NCI-H2081 (cell line): ENCODE data around the gene KCTD13.
"Not testable (repeated sequence)": the region's sequence is repeated elsewhere in the genome, so short reads cannot be mapped to it uniquely, and the experiment has no call there.

Source experiments
- DNase-seq, 2 experiments: peaks; one replicate each; lab custom pipeline; 2025; lab: John Stamatoyannopoulos, UW

The KCTD13 gene

DNA sequence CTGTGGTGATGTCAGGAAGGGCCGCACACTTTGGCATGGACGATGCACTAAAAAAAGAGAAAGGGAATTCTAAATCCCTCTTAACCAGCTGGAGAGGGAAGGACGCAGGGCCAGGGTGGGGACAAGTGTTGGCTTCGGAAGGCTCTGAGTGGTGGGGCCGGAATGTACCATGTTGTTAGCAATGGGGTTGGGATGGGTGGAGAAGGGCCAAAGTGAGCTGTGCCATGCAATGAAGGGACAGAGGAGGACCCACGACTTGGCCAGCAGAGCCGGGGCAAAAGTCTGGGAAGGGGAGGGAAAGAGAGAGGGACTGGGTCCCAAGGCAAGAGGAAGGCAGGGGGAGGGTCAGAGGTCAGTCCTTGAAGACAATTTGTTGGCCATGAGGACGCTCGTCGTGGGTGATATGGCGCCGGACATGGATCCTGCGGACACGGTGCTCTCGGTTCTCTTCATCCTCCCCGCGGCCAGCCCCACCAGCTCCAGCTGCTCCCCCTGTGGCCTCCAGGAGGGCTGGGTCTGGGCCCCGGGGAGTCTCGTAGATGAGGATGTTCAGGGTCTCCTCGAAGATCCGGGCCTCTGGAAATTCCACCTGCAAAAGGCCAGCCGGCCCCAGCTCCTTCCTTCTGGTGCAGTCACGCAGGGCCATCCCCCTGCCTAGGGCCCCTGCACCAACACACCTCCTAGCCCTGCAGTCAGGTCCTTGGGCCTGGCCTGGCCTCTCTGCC is 19.3 kb downstream of the KCTD13 start:
- DNase-seq: no peak

DNA sequence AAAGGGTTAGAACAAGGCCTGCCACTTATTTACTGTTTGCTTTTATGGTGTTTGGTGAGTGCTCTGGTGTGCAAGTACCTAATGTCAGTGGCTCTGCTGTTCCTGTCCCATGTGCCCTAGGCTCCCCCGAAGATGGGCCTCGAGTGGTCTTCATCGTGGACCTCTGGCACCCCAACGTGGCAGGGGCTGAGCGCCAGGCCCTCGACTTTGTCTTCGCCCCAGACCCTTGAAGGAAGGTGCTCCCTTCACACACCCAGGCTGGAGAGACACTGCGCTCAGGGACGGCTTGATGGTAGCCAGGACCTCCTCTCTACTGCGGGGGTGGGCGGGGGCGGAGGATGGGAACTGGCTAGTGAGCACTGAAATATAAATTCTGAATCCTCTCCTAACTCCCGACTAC is 20.4 kb downstream of the KCTD13 start:
- no peak for DNase-seq

DNA sequence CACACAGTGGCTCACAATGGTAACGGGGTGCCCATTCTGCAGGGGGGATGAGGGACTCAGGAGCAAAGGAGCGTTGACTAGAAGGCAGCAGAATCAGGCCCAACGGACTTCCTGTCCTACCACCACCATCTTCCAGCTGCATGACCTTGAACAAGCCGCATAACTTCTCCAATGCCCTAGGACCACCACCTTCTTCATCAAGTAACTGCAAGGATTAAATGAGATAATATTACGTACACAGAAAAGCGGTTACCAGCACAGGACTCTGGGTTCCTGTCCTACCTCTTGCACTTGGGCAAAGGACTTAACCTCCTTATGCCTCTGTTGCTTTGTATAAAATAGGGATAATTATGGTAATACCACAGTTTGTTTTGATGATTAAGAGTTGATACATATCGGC is 21.1 kb downstream of the KCTD13 start:
- DNase-seq: no peak

DNA sequence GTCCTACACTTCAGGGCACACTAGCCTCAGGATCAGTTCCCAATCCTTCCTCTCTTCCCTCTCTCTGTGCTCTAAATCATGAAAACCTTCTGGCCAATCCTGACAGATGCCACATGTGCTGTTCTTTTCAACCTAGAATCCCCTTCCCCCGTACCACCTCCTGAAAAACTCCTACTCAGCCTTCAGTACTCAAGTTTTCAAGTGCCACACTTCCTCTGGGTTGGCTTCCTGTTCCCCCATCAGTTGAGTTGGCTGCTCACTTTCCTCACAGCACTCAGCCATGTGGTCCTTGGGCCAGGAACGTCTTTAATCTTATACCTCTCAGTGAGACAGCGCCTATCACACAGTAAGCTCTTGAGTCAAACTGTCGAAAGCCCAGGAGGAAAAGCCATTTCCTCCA is 22.4 kb downstream of the KCTD13 start:
- no peak for DNase-seq

DNA sequence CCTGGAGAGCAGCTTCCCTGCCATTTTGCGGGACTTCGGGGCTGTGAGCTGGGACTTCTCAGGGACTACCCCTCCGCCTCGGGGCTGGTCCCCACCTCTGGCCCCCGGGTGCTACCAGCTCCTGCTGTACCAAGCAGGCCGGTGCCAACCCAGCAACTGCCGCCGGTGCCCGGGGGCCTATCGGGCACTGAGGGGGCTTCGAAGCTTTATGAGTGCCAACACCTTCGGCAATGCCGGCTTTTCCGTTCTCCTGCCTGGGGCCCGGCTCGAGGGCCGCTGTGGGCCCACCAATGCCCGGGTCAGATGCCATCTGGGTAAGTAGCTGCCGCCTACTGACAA is 24.4 kb downstream of the KCTD13 start:
- DNase-seq: no peak

DNA sequence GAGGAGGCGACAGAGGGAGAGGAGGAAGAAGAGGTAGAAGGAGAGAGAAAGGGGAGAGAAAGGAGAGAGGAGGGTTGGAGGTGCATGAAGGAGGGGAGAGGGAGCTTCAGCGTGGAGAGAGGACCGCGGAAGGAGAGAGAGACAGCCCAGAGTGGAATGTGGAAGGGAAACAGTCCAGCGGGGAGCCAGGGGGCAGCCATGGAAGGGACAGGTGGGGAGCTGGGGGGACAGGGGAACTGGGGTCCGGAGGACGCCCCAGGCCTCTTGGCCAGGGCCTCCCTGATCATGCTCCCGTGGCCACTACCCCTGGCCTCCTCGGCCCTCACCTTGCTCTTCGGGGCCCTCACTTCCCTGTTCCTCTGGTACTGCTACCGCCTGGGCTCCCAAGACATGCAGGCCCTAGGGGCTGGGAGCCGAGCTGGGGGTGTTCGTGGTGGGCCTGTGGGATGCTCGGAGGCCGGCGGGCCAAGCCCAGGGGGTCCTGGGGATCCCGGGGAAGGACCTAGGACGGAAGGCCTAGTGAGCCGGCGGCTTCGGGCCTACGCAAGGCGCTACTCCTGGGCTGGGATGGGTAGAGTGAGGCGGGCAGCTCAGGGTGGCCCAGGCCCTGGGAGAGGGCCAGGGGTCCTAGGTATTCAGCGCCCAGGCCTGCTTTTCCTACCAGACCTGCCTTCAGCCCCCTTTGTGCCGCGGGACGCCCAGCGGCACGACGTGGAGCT is 25.0 kb downstream of the KCTD13 start:
- DNase-seq: no peak

DNA sequence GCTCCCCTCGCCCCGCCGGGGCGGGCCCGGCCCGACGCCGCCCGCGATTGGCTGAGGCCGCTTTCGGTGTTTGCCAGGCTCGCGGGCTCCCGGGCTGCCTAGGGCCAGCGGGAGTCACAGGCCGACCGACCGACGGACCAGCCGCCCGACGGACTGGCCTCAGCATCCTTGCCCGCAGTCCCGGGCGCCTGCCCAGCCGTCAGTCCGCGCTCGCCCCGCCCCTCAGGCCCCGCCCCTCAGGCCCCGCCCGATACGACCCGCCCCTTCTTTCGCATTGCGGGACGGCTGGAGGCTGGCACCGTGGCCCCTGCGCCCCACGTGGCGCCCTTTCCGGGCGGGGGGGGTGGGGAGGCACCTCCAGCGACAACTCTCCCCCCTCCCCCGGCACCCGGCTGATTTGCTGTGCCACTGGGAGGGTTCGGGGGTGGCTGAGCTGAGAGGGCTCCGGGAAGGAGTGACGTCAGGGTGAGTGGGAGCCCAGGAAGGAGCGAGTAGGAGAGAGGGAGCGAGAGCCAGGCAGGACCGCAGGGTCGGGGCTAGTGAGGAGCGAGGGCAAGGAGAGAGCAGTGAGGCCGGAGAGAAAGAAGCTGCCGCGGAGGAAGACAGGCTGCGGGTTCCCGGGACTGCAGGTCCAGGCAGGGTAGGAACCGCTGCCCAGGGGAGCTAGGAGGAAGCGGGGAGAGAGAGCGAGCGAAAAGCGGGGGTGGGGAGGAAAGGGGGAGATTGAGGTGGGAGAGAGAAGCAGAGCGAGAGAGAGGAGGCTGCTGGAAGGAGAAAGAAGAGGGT is 25.7 kb downstream of the KCTD13 start, which contains the start of gene ASPHD1:
Gene ASPHD1 (plus strand): TSS at position 387 of the 786 bp plus-strand sequence. CDS start 484 bp downstream, outside the sequence.
- peak; percentile 60 to 74 for DNase-seq

DNA sequence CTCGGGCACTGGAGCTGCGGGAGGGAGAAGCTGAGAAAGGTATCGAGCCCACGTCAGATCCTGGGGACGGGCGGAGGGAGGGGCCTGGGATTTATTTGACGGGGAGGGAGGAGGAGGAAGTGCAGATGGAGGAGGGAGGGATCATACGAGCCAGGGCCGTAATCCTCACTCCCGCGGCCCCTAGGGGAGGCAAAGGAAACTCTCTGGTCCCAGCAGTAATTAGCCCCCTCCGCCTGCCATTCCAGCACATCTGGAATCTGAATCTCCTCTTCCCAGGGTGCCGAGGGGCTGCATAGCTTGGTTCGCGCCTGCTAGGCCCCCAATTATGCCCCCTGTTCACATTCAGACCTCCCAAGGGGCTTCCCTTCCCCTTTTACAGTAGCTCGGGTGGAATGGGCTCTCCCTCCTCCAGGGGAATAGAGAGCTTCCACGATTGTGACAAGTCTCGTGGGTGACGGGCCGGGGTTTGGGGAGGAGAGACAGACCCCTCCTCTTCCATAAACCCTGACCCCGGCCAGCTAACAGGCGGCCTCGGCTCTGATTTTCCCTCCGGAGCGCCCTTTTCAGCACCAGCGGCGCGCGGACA is 26.4 kb downstream of the KCTD13 start, which contains the start of gene SEZ6L2:
Gene SEZ6L2 (minus strand): TSS at position 35 of the 586 bp plus-strand sequence. CDS start 531 bp downstream, outside the sequence.
- DNase-seq: peak; percentile 89 to 91

DNA sequence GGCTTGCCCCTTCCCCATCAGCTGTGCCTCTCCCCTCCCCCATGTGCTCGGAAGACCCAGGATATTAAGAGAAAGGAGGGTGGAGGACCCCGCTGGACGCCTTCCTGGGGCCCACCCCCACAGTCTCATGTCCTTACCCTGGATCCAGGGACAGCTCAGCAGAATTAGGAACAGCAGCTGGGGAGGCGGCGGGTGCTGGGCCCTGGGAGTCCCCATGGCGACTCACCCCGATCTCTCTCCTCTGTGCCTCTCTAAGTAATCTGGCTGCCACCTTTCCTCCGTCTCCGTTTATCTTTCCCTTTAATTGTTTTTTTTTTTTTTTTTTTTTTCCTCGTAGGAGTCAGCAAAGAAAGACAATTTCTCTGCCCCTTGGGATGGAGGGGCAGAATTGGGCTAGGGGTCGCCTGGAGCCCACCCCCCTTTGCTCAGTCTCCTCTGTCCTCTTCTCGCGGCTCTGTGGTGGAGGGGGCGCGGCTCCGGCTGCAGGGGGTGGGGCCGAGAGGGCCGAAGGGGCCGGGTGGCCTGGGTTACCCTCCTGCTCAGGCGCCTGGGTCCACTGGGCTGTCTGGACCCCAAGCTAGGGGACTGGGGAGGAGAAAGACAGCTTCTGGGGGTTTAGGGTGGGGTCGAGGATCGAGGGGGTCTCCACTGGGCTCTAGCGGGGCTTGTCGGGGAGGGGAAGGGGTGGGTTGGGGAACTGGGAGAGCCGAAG is 27.1 kb downstream of the KCTD13 start:
- peak; percentile 50 to 53 for DNase-seq

DNA sequence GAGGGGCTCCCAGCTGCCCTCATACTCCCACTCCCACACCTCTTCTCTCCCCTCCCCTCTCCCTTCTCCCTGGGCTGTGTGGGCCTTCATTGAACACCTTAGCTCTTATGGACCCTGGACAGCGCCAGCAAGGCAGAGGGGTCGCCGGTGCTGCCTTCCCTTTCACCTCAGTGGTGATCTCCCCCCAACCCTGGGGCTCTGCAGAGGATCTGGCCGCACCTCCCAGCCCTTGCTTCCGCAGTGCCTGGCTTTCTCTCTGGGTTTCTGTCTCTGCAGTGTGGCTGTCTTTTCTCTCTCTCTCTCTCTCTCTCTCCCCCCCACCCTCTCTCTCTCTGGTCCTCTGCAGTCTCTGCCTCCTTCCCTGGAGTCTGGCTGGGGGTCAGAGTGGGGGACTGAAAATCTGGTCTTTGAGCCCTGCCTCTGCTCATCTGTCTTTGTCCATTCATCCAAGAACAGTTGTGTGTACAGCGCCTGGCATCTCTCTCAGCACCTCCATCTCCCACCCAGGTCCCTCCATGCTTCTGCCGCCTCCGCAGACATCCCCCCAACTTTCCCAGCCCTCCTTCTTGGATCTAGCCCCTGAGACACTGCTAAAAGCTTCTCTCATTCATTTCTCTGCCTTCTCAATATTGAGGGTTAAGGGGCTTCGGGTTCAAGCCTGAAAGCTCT is 27.8 kb downstream of the KCTD13 start:
- DNase-seq: no peak

DNA sequence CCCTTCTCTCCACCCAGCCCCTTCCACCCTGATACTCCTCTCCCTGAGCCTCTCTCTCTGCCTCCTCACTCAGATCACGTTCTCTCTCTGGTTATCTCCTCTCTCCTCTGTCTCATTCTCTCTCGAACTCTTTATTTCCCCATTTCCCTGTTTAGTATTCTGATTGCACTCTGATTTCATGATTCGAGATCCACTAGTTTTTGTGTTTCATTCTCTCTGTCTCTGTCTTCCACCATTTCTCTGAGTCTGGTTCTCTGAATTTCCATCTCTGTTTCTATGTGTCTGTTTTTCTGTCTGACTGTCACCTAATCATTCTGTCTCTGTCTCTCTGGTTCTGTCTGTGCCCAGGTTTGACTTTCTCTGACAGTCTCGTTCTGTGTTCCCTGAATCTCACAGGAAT is 28.7 kb downstream of the KCTD13 start:
- DNase-seq: no peak

DNA sequence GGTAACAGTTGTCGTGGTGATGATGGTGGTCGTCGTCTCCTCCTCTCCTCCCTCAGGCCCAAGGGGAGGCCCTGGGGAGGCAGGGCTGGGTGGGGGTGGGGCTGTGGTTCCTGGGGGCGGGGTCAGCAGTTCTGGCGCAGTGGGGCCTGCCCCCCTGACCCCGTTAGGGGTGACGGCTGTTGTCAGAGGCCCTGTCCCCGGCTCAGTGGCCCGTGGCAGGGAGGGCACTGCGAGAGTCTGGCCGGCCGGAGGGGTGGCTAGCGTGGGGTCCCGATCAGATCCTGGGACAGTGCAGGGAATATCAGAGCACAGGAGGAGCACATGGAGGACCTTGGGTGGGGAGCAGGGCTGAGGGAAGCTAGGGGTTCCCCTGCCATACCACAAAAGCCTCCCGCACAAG is 29.2 kb downstream of the KCTD13 start:
- DNase-seq: no peak

DNA sequence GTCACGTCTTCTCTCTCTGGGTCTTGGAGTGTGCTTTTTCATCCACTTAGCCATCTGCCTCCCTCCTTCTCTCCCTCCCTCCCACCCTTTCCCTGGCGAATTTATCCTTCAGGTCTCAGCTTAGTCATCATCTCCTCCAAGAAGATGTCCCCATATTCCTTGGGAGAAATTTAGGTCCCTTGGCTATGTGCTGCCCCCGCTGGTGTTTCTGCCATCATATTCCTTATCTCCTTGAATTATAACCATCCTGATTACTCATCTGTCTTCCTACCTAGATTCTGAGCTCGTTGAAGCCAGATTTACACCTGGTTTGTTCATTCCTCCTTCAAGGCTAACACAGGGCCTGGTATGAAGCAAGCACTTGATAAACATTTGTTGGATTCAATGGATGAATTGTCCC is 31.7 kb downstream of the KCTD13 start:
- DNase-seq: no peak

DNA sequence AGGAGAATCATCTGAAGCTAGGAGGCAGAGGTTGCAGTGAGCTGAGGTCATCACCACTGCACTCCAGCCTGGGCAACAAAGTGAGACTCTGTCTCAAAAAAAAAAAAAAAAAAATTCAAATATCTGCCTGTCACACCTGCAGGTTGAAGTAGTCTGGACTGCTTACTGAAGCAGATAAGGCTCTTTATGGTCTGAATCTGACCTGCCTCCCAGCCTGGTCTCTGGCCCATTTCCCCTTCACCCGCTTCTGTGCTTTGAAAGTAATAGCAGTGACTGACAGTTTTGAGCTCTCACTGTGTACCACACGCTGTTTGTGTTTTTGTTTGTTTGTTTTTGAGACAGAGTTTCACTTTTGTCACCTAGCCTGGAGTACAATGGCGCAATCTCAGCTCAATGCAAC is 32.5 kb downstream of the KCTD13 start:
- DNase-seq: no peak

DNA sequence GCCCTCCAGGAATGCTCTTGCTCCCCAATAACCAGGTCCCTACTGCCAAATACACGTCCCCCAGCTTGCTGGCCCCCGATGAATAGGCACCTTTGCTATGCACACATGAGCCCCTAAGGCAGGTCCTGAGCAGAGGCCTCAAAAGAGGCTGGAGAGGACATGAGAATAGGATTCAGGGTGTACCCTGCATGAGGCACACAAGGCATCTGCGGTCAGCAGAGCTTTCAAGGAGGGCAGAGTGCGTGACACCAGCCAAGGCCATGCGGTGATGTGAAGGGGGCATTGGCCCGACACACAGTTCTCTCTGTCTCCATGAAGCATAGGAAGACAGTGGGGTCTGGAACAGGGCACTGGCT is 33.6 kb downstream of the KCTD13 start:
- DNase-seq: no peak

DNA sequence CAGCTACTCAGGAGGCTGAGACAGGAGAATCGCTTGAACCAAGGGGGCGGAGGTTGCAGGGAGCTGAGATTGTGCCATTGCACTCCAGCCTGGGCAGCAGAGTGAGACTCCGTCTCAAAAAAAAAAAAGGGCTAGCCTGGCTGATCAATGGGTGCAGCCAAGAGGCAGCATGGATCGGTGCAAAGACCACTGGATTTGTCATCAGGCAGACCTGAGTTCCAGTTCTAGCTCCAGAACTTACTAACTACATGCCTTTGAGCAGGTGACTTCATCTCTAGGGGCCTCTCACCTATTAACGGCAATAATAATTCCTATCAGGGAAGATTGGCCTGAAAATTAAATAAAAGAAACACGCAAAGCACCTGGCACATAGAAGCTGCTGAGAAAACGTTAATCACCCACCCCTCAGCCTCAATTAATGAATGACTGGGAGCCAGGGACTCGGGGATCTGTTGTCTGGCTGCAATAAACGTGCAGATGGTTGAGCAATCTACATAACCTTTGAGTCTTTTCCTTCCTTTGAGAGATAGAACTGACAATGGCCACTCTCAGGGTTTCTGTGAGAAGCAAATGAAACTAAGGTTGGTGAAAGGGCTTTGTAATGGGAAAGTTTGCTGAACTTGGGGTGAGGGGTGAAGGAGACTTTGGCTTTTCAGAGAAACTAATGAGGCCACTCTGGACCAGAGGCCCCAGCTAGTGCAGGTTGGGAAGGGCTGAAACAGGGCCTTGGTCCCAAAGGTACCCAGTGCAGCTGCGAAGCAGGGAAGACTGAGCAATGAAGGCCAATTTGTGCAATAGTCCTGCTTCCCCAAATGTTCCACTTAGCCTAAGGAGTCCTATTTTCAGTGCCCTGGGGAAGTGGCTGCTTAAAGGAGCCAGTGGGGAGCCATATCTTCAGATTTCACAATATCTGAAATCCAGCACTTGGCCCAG is 34.2 kb downstream of the KCTD13 start:
- no peak for DNase-seq

DNA sequence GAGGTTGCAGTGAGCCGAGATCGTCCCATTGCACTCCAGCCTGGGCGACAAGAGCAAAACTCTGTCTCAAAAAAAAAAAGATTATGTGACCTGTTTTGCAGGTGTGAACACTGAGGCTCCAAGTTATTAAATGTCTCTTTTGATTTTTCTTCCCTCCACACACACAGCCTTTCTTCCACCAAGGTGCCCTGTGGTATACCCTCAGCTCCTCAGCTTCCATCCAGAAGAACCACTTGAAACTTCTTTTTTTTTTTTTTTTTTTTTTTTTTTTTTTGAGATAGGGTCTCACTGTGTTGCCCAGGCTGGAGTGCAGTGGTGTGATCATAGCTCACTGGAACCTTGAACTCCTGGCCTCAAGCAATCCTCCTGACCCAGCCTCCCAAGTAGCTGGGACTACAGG is 36.7 kb downstream of the KCTD13 start:
- not testable (repeated sequence) for DNase-seq

DNA sequence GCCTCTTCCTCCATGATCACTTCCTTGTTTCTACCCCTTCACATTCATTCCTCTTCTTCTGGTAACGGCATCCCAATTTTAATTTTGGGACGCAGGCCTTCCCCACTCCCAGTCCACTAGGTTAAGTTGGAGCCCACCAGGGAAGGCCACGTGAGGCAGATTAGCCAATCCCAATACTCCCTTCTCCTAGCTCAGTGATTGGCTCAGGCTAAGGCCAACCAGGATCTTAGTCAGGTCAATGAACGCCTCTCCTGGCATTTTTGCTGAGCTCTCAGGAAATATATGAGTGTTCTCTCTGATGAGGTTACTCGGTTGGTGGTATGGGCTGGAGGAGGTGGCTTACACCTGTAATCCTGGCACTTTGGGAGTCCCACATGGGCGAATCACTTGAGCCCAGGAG is 42.0 kb downstream of the KCTD13 start:
- no peak for DNase-seq

DNA sequence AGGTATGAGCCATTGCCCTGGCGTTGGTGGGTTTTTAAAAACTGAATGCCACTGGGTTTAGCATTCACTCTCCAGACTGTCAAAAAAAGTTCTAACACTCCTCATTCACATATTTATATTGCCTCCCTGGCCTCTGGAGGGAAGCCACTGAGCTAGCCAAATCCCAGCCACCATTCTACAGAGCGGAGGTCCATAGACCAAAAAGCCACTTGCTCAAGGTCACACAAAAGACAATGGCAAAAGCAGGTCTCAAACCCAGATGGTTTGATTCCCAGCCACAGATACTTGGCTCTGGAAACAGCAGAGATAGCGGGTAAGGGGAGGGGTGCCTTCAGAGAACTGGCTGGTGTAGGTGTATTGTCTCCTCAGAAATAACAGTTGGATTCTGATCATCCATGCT is 45.0 kb downstream of the KCTD13 start:
- no peak for DNase-seq

DNA sequence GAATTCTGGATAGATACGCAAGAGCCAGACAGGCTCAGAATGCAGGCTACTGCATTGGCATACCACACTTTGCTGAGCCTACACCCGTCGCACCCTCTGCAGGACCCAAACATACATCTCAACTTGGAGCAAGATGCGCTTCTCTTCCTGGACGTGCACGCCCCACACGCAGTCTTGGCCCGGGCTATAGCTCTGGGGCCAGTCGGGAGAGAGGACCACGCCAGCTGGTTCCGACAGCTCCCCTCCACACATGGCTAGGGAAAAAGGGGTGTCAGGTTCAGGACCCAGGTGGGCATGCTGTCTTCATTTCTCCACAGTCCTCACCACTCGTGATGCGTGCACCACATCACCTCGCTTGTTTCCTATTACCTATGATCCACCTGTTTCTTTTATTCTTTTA is 47.9 kb downstream of the KCTD13 start:
- no peak for DNase-seq
